GM12892 (cell line): Measurements from ENCODE around the gene BPTF.

Experiments used
- POLR2A ChIP-seq: IDR thresholded peaks from 2 replicates; pipeline ENCODE4 v1.6.1; 2011; ENCODE audit warnings: low read depth, low read length, control low read depth
- TAF1 ChIP-seq: IDR thresholded peaks from 2 replicates; pipeline ENCODE4 v1.6.1; 2011; ENCODE audit warnings: low read depth, mild to moderate bottlenecking, control low read depth, low read length, borderline replicate concordance

- TF ChIP-seq POLR2A (no peak), TAF1 (no peak)
Observed at GRCh38 chr17:67942810-67943209, 117.5 kb downstream of the BPTF start.
